ENCODE data around the gene TSPOAP1. TPM values are rescaled to one million over a fixed set of nuclear protein-coding genes. Genes with fewer than 3 reads are reported as not detected.

TSPOAP1 gene
- 10 to 100 TPM in 1 of 2 donors, 1 to 10 TPM in 1; 7.3 to 14.9 TPM for polyA plus RNA-seq

- Histone ChIP-seq H3K27ac (ENCODE audit: low read depth in 2 of 2, low read length in 1 of 2) (peak within 1 kb of the TSS in 1 of 2 donors; percentile 36), H3K9me3 (ENCODE audit: control insufficient read depth in 2 of 2, insufficient read depth in 1 of 2, low read depth in 1 of 2, low read length in 1 of 2) (no peaks in the 10 kb centered on the region), H3K27me3 (ENCODE audit: control insufficient read depth in 1 of 2, insufficient read depth in 2 of 2, low read length in 2 of 2) (no peaks in the 10 kb centered on the region), H3K36me3 (ENCODE audit: control insufficient read depth in 2 of 2, insufficient read depth in 2 of 2, low read length in 1 of 2) (no peaks in the 10 kb centered on the region), H3K4me1 (ENCODE audit: control insufficient read depth in 2 of 2, insufficient read depth in 2 of 2, low read length in 1 of 2) (peaks cover 0 to 11% of the 10 kb centered on the region in 2 donors), H3K4me3 (ENCODE audit: low read depth in 1 of 2, low read length in 2 of 2) (no peak within 1 kb of the TSS)
- 43 to 46% methylated on average over 21 to 22 of the region's 23 CpGs for WGBS, 2 donors
These were observed at the start of gene TSPOAP1 for GRCh38 chr17:58328195-58329034. TSPOAP1 (minus strand) TSS chr17:58328795; CDS start chr17:58327920, 875 bp downstream.

- peak overlapping the region; percentile 62 for H3K27ac ChIP-seq (ENCODE audit: low read depth in 2 of 2, low read length in 1 of 2)
- H3K4me1 ChIP-seq (ENCODE audit: control insufficient read depth in 2 of 2, insufficient read depth in 2 of 2, low read length in 1 of 2), result peaks cover 2 to 3% of the 10 kb centered on the region in 2 donors
- H3K9me3 ChIP-seq (ENCODE audit: control insufficient read depth in 2 of 2, insufficient read depth in 1 of 2, low read depth in 1 of 2, low read length in 1 of 2), result no peaks in the 10 kb centered on the region
- no peak overlapping the region for H3K4me3 ChIP-seq (ENCODE audit: low read depth in 1 of 2, low read length in 2 of 2)
- H3K27me3 ChIP-seq (ENCODE audit: control insufficient read depth in 1 of 2, insufficient read depth in 2 of 2, low read length in 2 of 2), result no peaks in the 10 kb centered on the region
- WGBS, 2 donors, result 72 to 74% methylated on average over 5 of the region's 5 CpGs
- H3K36me3 ChIP-seq (ENCODE audit: control insufficient read depth in 2 of 2, insufficient read depth in 2 of 2, low read length in 1 of 2), result peaks cover 0 to 3% of the 10 kb centered on the region in 2 donors
These were observed 49.1 kb upstream of the TSPOAP1 start for GRCh38 chr17:58377661-58378060.

GRCh38 chr17:58377093-58377601 lies 48.6 kb upstream of the TSPOAP1 start:
- H3K27ac ChIP-seq (ENCODE audit: low read depth in 2 of 2, low read length in 1 of 2), result peak overlapping the region; percentile 54 to 62
- H3K9me3 ChIP-seq (ENCODE audit: control insufficient read depth in 2 of 2, insufficient read depth in 1 of 2, low read depth in 1 of 2, low read length in 1 of 2), result no peaks in the 10 kb centered on the region
- 44 to 56% methylated on average over 3 of the region's 3 CpGs for WGBS, 2 donors
- no peak overlapping the region for H3K4me3 ChIP-seq (ENCODE audit: low read depth in 1 of 2, low read length in 2 of 2)
- peaks cover 2 to 3% of the 10 kb centered on the region in 2 donors for H3K4me1 ChIP-seq (ENCODE audit: control insufficient read depth in 2 of 2, insufficient read depth in 2 of 2, low read length in 1 of 2)
- no peaks in the 10 kb centered on the region for H3K27me3 ChIP-seq (ENCODE audit: control insufficient read depth in 1 of 2, insufficient read depth in 2 of 2, low read length in 2 of 2)
- H3K36me3 ChIP-seq (ENCODE audit: control insufficient read depth in 2 of 2, insufficient read depth in 2 of 2, low read length in 1 of 2), result peaks cover 0 to 8% of the 10 kb centered on the region in 2 donors

GRCh38 chr17:58376472-58377000 lies 47.9 kb upstream of the TSPOAP1 start:
- Histone ChIP-seq H3K4me3 (ENCODE audit: low read depth in 1 of 2, low read length in 2 of 2) (no peak overlapping the region), H3K36me3 (ENCODE audit: control insufficient read depth in 2 of 2, insufficient read depth in 2 of 2, low read length in 1 of 2) (peaks cover 0 to 8% of the 10 kb centered on the region in 2 donors), H3K27me3 (ENCODE audit: control insufficient read depth in 1 of 2, insufficient read depth in 2 of 2, low read length in 2 of 2) (no peaks in the 10 kb centered on the region), H3K9me3 (ENCODE audit: control insufficient read depth in 2 of 2, insufficient read depth in 1 of 2, low read depth in 1 of 2, low read length in 1 of 2) (no peaks in the 10 kb centered on the region), H3K4me1 (ENCODE audit: control insufficient read depth in 2 of 2, insufficient read depth in 2 of 2, low read length in 1 of 2) (peaks cover 2 to 3% of the 10 kb centered on the region in 2 donors), H3K27ac (ENCODE audit: low read depth in 2 of 2, low read length in 1 of 2) (peak overlapping the region in 1 of 2 donors; percentile 53)
- 64 to 67% methylated on average over 4 of the region's 4 CpGs for WGBS, 2 donors

GRCh38 chr17:58375811-58376210 lies 47.2 kb upstream of the TSPOAP1 start:
- Histone ChIP-seq H3K36me3 (ENCODE audit: control insufficient read depth in 2 of 2, insufficient read depth in 2 of 2, low read length in 1 of 2) (peaks cover 0 to 8% of the 10 kb centered on the region in 2 donors), H3K4me3 (ENCODE audit: low read depth in 1 of 2, low read length in 2 of 2) (no peak overlapping the region), H3K27me3 (ENCODE audit: control insufficient read depth in 1 of 2, insufficient read depth in 2 of 2, low read length in 2 of 2) (no peaks in the 10 kb centered on the region), H3K27ac (ENCODE audit: low read depth in 2 of 2, low read length in 1 of 2) (no peak overlapping the region), H3K9me3 (ENCODE audit: control insufficient read depth in 2 of 2, insufficient read depth in 1 of 2, low read depth in 1 of 2, low read length in 1 of 2) (no peaks in the 10 kb centered on the region), H3K4me1 (ENCODE audit: control insufficient read depth in 2 of 2, insufficient read depth in 2 of 2, low read length in 1 of 2) (peaks cover 0 to 3% of the 10 kb centered on the region in 2 donors)
- 80 to 88% methylated on average over 2 of the region's 2 CpGs for WGBS, 2 donors

- Histone ChIP-seq H3K27me3 (ENCODE audit: control insufficient read depth in 1 of 2, insufficient read depth in 2 of 2, low read length in 2 of 2) (no peaks in the 10 kb centered on the region), H3K9me3 (ENCODE audit: control insufficient read depth in 2 of 2, insufficient read depth in 1 of 2, low read depth in 1 of 2, low read length in 1 of 2) (no peaks in the 10 kb centered on the region), H3K36me3 (ENCODE audit: control insufficient read depth in 2 of 2, insufficient read depth in 2 of 2, low read length in 1 of 2) (peaks cover 0 to 8% of the 10 kb centered on the region in 2 donors), H3K4me3 (ENCODE audit: low read depth in 1 of 2, low read length in 2 of 2) (no peak overlapping the region), H3K27ac (ENCODE audit: low read depth in 2 of 2, low read length in 1 of 2) (no peak overlapping the region), H3K4me1 (ENCODE audit: control insufficient read depth in 2 of 2, insufficient read depth in 2 of 2, low read length in 1 of 2) (peaks cover 0 to 3% of the 10 kb centered on the region in 2 donors)
- 67 to 80% methylated on average over 5 of the region's 5 CpGs for WGBS, 2 donors
These were observed 46.7 kb upstream of the TSPOAP1 start for GRCh38 chr17:58375256-58375655.

- H3K27me3 ChIP-seq (ENCODE audit: control insufficient read depth in 1 of 2, insufficient read depth in 2 of 2, low read length in 2 of 2), result no peaks in the 10 kb centered on the region
- H3K4me1 ChIP-seq (ENCODE audit: control insufficient read depth in 2 of 2, insufficient read depth in 2 of 2, low read length in 1 of 2), result peaks cover 0 to 8% of the 10 kb centered on the region in 2 donors
- peaks cover 0 to 8% of the 10 kb centered on the region in 2 donors for H3K36me3 ChIP-seq (ENCODE audit: control insufficient read depth in 2 of 2, insufficient read depth in 2 of 2, low read length in 1 of 2)
- no peak overlapping the region for H3K4me3 ChIP-seq (ENCODE audit: low read depth in 1 of 2, low read length in 2 of 2)
- H3K9me3 ChIP-seq (ENCODE audit: control insufficient read depth in 2 of 2, insufficient read depth in 1 of 2, low read depth in 1 of 2, low read length in 1 of 2), result no peaks in the 10 kb centered on the region
- 93 to 95% methylated on average over 1 of the region's 1 CpG for WGBS, 2 donors
- H3K27ac ChIP-seq (ENCODE audit: low read depth in 2 of 2, low read length in 1 of 2), result no peak overlapping the region
These were observed 45.3 kb upstream of the TSPOAP1 start for GRCh38 chr17:58373923-58374322.

- WGBS, 2 donors, result 88 to 92% methylated on average over 5 of the region's 5 CpGs
- H3K4me1 ChIP-seq (ENCODE audit: control insufficient read depth in 2 of 2, insufficient read depth in 2 of 2, low read length in 1 of 2), result peaks cover 0 to 9% of the 10 kb centered on the region in 2 donors
- peaks cover 0 to 8% of the 10 kb centered on the region in 2 donors for H3K36me3 ChIP-seq (ENCODE audit: control insufficient read depth in 2 of 2, insufficient read depth in 2 of 2, low read length in 1 of 2)
- H3K9me3 ChIP-seq (ENCODE audit: control insufficient read depth in 2 of 2, insufficient read depth in 1 of 2, low read depth in 1 of 2, low read length in 1 of 2), result no peaks in the 10 kb centered on the region
- no peak overlapping the region for H3K4me3 ChIP-seq (ENCODE audit: low read depth in 1 of 2, low read length in 2 of 2)
- H3K27ac ChIP-seq (ENCODE audit: low read depth in 2 of 2, low read length in 1 of 2), result no peak overlapping the region
- no peaks in the 10 kb centered on the region for H3K27me3 ChIP-seq (ENCODE audit: control insufficient read depth in 1 of 2, insufficient read depth in 2 of 2, low read length in 2 of 2)
These were observed 44.4 kb upstream of the TSPOAP1 start for GRCh38 chr17:58373003-58373402.

- H3K4me1 ChIP-seq (ENCODE audit: control insufficient read depth in 2 of 2, insufficient read depth in 2 of 2, low read length in 1 of 2), result peaks cover 0 to 7% of the 10 kb centered on the region in 2 donors
- no peaks in the 10 kb centered on the region for H3K27me3 ChIP-seq (ENCODE audit: control insufficient read depth in 1 of 2, insufficient read depth in 2 of 2, low read length in 2 of 2)
- 69 to 71% methylated on average over 6 of the region's 6 CpGs for WGBS, 2 donors
- H3K4me3 ChIP-seq (ENCODE audit: low read depth in 1 of 2, low read length in 2 of 2), result no peak overlapping the region
- peaks cover 0 to 8% of the 10 kb centered on the region in 2 donors for H3K36me3 ChIP-seq (ENCODE audit: control insufficient read depth in 2 of 2, insufficient read depth in 2 of 2, low read length in 1 of 2)
- H3K27ac ChIP-seq (ENCODE audit: low read depth in 2 of 2, low read length in 1 of 2), result no peak overlapping the region
- H3K9me3 ChIP-seq (ENCODE audit: control insufficient read depth in 2 of 2, insufficient read depth in 1 of 2, low read depth in 1 of 2, low read length in 1 of 2), result no peaks in the 10 kb centered on the region
These were observed 42.8 kb upstream of the TSPOAP1 start for GRCh38 chr17:58371300-58371950.
